GM19455 (cell line): ENCODE data around the gene HAUS6.
"Not testable (repeated sequence)": the region's sequence is repeated elsewhere in the genome, so short reads cannot be mapped to it uniquely, and the experiment has no call there.

ENCODE experiments used
- ATAC-seq: cut with Tn5 transposase; IDR thresholded peaks from one replicate; pipeline ENCODE4 v1.9.1; 2021; ENCODE audit not compliant: unreplicated experiment

The HAUS6 gene

GRCh38 chr9:19102631-19103345 is at the start of gene HAUS6:
HAUS6 (minus strand) TSS chr9:19102904; CDS start chr9:19102651, 253 bp downstream.
- ATAC-seq, result peak; percentile 99

GRCh38 chr9:19152160-19152498 is 49.4 kb upstream of the HAUS6 start:
- not testable (repeated sequence) for ATAC-seq

GRCh38 chr9:19151425-19152159 is 48.9 kb upstream of the HAUS6 start:
- ATAC-seq, result no peak

DNA sequence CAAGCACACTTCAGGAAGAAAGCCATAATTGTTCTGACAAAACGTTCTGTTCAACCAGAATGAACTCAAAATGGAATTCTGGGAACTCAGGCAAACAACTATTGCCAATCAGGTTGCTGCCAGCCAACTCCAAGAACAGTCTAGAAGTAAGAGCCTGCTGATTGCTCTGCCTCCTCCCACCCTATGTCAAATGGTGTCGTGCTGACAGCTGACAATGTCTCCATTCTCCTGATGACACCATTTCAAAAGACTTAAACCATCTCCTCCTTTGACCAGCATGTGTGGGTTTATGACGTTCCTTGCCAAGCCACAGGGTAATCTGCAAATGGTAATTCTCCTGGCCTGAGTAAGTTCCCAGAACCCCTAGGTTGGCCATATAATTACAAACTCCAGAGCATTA is 46.5 kb upstream of the HAUS6 start:
- ATAC-seq, result no peak

GRCh38 chr9:19148187-19148586 is 45.5 kb upstream of the HAUS6 start:
- ATAC-seq, result no peak

GRCh38 chr9:19146441-19147024 is 43.8 kb upstream of the HAUS6 start:
- no peak for ATAC-seq

DNA sequence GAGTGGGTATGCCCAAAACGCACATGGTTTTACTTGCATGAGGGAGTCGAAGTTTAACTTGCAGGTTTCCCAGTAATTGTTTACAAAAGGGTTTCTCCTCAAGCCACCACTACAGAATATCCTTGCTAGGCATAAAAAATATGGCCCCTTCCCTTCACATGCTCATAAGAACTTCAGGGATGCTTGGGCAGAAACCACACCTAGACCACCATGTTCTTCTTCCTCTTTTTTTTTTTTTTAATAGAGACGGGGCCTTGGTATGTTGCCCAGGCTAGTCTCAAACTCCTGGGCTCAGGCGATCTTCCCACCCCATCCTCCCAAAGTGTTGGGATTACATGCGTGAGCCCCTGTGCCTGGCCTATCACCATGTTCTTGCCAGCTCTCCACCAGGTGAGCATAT is 43.2 kb upstream of the HAUS6 start:
- no peak for ATAC-seq

- no peak for ATAC-seq
Observed at GRCh38 chr9:19140259-19140658, 37.6 kb upstream of the HAUS6 start.

- ATAC-seq, result no peak
Observed at GRCh38 chr9:19138084-19138483, 35.4 kb upstream of the HAUS6 start.

DNA sequence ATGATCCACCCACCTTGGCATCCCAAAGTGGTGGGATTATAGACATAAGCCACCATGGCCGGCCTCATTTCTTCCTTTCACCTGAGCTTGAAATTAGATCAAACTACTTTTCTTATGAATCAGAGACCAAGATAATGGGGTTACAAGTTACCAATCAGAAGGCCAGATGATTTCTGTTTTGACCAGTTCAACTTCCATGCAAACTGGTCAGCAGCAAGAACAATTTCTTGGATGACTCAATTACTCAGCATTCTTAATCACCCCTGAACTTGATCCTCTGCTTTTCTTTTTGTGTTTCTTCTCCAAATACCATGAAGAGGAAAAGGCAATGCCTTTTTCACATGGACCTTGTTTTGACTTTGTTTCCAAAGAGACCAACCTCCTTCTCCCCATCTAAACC is 34.6 kb upstream of the HAUS6 start:
- ATAC-seq, result no peak

- no peak for ATAC-seq
Observed at GRCh38 chr9:19136129-19136528, 33.4 kb upstream of the HAUS6 start.

- ATAC-seq, result no peak
Observed at GRCh38 chr9:19133549-19134345, 31.0 kb upstream of the HAUS6 start.

- ATAC-seq, result no peak
Observed at GRCh38 chr9:19130436-19130835, 27.7 kb upstream of the HAUS6 start.

DNA sequence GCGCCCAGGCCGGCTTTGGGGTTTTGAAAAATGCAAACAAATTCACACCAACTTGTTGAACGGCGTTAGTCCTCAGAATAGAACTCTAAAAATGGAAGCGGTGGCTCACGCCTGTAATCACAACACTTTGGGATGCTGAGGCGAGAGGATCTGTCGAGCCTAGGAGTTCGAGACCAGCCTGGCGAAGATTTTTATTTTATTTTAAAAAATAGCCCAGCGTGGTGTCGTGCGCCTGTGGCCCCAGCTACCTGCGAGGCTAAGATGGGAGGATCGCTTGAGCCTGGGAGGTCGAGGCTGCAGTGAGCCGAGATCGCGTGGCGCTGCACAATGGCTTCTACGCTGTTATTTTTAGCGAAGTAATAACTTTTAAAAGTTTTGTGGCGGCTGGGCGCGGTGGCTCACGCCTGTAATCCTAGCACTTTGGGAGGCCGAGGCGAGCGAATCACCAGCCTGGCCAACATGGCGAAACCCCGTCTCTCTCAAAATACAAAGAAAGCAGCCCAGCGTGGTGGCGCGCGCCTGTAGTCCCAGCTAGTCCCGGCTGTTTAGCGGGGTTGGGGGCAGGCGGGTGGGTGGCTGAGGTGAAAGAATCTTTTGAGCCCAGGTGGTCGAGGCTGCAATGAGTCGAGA is 25.3 kb upstream of the HAUS6 start:
- ATAC-seq, result peak; percentile 21

GRCh38 chr9:19124430-19124793 is 21.7 kb upstream of the HAUS6 start:
- no peak for ATAC-seq

DNA sequence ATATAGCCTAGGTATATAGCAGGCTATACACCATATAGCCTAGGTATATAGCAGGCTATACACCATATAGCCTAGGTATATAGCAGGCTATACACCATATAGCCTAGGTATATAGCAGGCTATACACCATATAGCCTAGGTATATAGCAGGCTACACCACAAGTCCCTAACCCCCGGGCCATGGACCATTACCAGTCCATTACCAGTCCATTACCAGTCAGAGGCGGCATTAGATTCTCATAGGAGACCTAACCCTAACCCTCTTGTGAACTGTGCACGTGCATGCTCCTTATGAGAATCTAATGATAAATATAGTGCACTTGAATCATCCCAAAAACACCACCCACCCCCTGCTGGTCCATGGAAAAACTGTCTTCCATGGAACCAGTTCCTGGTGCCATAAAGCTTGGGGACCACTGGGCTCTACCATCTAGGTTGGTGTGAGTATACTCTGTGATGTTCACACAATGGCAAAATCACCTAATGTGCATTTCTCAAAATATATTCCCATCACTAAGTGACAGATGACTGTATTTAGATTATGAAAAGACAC is 19.9 kb upstream of the HAUS6 start:
- no peak for ATAC-seq

DNA sequence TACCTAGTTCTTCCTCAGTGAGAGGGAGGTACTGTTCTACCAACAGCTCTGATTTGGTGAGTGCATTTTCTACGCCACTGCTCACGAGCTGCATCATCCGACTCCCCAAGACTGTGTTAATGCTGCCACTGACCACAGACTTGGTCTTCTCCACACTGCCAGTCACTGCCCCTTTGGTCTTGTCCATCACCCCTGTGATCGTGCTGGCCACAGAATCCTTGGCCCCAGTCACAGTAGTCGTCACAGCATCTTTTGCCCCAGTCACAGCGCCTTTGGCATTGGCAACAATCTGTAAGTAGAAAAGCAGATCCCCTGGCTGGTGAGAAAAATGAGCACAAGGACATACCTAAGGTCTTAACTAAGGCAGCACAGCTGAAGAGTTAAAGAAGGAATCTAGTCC is 18.2 kb upstream of the HAUS6 start:
- ATAC-seq, result no peak

DNA sequence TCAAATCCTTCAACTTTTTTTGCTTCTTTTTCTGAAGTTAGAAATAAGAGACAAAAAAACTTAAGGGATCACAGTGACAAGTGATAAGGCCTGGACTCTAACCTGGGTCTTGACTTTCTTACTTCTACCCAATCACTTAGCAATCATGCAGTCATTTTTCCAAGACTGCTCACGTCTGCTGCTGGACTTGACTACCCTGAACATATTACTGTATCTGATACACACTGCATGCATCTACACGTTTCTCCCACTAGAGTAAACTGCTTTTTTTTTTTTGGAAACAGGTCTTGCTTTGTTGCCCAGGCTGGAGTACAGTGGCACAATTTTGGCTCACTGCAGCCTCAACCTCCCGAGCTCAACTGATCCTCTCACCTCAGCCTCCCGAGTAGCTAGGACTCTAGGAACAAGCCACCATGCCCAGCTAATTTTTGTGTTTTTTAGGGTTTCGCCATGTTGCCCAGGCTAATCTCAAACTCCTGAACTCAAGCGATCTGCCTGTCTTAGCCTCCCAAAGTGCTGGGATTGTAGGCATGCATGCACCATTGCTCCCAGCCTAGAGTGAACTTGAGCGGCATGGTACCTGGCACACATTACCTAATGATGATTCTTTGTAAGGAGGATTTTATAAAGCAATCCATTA is 17.2 kb upstream of the HAUS6 start:
- no peak for ATAC-seq

- ATAC-seq, result no peak
Observed at GRCh38 chr9:19119246-19119645, 16.5 kb upstream of the HAUS6 start.

GRCh38 chr9:19117039-19117716 is 14.5 kb upstream of the HAUS6 start:
- ATAC-seq, result no peak
